GM18511 (cell line): Measurements from ENCODE around the gene MBTPS1.

ENCODE experiments used
- ATAC-seq: cut with Tn5 transposase; IDR thresholded peaks from one replicate; pipeline ENCODE4 v1.9.1; 2021; ENCODE audit warnings: mild to moderate bottlenecking, moderate library complexity; ENCODE audit not compliant: unreplicated experiment

MBTPS1 gene

DNA sequence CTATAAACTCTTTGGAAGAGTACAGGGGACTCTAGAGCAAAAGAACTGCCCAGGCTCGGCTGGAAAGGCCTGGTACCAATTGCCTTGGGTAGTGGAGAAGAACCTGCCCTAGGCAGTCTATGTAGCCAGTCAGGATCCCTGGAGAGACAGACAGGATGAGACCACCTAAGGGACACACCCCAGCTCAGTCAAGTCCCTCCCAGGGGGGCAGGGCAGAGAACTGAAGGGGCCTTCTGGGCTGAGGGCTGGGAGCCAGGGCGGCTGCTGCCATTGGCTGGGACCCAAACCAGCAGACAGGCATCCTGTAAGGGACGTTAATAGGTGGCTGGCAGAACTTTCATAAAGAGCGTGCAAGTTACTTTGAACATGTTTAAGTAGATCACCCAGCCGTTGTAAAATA lies 61.4 kb downstream of the MBTPS1 start:
- no peak for ATAC-seq

DNA sequence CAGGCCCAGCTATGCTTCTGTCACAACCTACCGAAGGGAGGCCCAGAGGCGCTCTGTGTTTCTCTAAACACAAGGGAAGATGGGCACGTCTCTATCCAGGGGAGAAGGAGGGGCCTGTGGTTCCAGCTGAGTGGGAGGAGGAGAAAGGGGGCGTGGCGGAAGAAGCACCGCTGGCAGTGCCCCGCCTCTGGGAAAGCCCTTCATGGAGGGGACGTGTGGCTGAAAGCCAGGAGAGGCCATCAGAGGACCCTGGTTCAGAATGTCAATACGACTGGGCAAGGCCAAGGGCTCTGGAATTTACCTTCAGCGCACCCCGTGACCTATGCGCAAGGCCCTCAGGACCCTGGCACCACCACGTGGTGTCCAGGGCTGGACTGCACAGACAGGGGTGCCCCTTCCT lies 61.8 kb downstream of the MBTPS1 start:
- no peak for ATAC-seq

DNA sequence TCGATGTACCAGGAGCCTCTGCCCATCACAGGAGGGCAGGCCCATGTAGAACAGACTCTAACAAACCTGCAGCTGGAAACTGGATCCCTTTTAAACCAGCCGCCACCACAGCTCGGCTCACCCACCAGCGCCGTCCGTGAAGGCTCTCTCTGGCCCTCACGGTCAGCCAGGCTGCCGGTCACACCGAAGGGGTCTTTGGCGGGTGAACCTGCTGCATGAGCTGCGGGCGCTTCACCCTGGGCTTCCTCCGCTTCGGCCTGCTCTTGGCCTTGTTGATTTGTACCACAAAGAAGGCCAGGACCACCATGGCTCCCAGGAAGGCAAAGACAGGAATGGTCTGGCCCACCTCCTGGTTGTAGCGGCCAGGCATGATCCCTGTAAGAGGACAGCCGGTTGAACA lies 62.5 kb downstream of the MBTPS1 start:
- ATAC-seq, result no peak

DNA sequence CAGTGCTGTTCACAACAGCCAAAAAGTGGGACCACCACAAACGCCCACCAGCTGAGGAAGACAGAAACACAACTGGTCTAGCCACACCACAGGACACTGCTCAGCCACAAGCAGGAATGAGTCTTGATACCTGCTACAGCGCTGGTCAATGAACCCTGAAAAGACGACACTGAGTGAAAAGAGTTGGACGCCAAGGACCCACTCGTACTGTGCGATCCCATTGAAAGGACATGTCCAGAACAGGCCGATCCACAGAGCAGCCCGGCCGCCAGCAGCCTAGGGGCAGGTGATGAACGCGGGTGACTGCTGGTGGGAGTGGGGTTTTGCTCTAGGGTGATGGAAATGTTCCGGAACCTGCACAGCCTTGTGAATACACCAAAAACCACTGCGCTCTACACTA lies 63.5 kb downstream of the MBTPS1 start:
- ATAC-seq, result no peak

DNA sequence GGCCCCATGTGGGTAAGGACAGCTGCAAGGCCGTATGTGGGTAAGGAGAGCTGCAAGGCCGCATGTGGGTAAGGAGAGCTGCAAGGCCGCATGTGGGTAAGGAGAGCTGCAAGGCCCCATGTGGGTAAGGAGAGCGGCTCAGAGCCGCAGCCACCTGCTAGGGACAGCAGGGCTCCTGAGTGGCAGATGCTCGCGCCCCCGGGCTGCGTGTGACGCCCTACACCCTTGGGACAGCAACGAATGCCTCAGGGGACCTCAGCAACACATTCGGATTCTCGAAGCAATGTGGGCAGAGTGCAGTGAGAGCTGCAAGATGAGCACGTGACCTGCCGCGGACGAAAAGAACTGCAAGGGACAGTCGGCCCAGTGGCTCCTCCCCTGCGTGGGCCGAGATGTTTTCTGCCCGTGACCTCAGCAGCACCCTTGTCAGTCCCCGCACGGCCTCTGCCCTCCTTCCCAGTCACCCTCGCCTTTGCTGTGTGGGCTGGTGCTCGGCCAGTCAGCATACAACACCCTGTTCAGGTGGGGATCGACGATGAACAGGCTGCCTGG lies 64.6 kb downstream of the MBTPS1 start:
- no peak for ATAC-seq

DNA sequence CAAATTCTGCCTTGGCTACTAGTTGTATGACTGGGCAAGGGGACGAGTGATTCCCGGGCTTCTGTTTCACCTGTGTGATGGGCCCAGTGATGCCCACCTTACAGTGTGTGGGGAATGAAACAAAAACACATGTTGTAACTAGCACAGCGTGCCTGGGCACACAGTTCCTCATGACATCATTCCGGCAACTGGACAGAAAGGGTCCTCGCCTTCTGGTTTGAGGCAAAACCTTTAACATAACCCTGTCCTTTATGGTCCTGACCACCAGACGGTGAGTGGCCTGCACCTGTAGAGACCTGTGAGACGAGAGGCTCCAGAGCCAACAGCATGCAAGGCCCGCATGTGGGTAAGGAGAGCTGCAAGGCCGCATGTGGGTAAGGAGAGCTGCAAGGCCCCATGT lies 66.4 kb downstream of the MBTPS1 start:
- ATAC-seq, result no peak

DNA sequence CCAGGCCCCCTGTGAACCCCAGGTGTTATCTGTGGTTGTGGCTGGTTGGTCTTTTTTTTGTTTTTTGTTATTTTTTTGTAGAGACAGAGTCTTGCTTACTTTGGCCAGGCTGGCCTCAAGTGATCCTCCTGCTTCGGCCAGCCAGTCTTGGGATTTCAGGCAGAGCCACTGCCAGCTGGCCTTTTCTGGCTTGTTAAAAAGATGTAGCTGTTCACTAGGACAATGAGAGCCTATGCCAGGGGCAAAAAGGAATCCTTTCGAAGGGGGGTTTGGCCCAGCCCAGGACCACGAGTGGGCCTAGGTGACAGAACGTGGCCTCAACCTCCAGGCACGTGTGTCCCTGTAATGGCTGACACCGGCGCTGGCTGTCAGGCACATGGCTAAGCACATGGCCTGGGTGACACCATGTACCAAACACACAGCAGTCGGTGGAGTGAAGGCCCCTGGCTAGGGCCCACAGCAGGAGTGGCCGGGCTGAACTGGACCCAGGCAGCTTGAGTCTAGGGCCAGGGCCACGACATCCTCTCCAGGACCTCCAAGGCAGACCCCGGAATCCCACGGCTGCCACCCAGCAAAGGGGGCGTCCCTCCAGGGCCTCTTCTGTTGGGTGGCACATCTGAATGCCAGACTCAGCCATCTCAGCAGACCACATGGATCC lies 67.2 kb downstream of the MBTPS1 start:
- no peak for ATAC-seq

DNA sequence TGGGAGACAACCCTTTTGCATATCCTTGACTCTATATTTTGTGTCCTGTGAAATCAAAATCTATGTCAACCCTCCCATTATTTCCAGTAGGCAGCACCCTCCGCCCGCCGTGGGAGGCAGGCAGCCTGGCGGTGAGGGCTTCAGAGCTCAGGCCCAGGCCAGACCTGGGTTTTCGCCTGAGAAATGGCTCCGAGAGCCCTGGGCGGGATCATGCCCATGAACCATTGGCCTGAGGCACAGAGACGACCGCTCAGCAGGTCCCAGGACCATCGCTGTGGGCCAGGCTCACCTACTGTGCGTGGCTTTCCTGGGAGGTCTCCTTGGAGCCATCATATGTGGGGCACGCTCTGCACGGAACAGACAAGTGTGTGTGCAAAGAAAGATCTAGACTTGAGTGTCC lies 67.9 kb downstream of the MBTPS1 start:
- no peak for ATAC-seq

DNA sequence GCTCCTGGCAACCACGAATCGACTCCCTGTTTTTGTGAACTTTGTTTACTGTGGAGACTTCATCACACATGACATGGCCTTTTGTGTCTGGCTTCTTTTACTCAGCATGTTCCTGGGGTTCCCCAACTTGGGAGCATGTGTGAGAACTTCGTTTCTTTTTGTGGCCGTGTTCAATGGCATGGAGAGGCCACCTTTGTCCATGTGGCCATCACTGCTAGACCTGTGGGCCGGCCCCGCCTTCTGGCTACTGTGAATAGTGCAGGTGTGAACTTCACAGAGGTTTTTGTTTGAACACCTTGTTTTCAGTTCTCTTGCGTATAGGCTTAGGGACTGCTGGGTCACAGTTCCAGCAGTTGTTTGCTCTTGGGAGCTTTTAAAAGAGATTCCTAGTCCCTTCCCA lies 68.5 kb downstream of the MBTPS1 start:
- no peak for ATAC-seq

DNA sequence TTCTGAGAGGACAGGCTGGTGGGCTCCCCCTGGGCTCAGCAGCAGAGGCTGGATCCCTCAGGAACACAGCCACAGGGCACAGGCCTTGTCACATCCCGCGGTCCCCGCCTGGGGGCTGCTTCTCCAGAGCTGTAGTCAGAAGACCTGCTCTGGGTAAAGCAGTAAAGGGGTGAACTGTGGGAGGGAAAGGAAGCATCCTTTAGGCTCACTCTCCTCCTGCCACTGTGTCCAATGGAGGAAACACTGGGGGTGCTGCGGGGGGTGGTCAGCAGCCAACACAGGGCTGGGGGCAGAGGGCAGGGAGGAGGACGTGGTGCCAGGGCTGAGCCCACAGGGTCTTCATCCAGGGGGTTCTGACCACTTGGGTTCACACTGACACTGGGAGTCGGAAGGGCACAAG lies 69.1 kb downstream of the MBTPS1 start:
- ATAC-seq, result no peak

DNA sequence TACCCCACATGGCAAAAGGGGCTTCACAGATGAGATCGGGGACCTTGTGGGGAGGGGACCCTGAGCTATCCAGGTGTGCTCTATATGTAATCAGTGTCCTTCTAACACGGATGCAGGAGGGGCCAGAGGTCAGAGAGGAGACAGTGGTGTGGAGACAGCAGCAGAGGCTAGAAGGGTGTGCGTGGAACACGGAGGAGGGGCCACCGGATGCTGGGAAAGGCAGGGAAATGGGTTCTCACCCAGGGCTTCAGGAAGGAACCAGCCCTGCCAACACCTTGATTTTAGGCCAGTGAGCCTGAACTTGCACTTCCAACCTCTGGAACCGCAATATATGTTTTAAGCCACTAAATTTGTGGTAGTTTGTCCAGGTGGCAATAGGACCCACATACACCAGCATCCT lies 69.5 kb downstream of the MBTPS1 start:
- ATAC-seq, result no peak

DNA sequence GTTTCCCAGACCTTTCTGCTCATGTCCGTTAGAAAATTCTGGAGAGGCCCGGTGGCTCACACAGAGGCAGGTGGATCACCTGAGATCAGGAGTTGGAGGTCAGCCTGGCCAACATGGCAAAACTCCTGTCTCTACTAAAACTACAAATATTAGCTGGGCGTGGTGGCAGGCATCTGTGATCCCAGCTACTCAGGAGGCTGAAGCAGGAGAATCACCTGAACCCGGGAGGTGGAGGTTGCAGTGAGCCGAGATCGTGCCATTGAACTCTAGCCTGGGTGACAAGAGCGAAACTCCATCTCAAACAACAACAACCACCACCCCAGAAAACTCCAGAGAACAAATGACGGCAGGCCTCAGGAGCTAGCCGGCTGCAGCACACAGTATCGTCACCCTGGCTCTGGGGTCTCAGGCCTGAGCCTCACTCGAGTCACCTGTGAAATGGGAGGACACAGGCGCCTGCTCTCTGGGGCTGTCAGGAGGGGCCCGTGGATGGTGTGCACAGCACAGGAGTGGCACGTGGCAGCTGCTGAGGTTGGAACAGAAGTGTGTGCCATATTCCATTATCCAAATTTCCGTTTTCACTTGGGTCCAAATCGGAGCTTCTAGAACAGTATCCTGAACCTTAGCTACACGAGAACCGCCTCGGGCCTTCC lies 70.8 kb downstream of the MBTPS1 start:
- no peak for ATAC-seq

DNA sequence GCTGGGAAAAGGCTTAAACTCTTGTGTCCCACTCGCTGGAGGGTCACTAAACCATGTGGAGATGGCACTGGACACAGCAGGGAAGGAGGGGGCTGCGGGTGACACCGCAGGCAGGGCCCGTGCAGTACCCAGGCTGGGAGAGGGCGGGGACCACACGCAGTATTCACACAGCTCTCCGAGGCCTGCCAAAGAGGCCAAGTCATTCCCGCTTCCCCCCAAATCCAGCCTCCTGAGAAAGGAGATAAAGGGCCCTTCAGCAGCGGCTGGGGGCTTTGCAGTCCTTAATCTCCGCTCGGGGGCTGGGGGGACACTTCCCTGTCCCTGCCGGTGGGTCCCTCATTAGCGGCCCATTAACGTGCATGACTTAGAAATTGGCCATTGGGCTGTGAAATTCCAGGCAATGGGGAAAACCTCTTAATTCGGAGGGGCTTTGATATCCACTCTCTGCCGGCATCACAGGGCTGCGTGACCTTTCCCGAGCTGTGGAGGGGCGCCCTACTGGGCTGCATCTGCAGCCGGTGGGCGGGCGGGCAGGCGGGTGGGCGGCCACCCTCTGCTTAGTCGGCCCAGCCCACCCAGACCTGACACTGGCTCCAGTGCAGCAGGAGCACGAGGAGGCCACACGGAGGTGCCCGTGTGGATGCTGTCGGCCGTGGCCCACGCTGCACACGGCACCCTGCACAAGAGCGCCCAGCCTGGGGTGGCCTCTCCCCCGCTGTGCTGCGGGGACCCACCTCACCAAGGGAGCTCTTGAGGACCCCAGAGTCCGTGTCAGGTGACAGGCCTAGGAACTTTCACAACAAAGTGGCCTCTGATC lies 71.5 kb downstream of the MBTPS1 start:
- ATAC-seq, result no peak

DNA sequence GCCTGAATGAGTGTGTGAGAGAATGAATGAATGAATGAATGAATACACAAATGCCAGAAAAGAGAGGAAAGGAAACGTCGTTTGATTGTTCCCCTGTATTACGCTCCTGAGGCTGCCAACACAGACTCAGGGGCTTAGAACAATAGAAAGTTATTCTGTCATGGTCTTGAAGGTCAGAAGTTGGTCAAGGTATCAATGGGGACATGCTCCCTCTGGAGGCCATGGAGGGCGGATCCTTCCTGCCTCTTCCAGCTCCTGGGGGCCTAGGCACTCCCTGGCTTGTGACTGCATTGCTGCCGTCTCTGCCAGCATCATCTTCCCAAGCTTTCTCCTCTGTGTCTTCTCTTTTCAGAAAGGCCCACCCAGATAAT lies 72.6 kb downstream of the MBTPS1 start:
- no peak for ATAC-seq

DNA sequence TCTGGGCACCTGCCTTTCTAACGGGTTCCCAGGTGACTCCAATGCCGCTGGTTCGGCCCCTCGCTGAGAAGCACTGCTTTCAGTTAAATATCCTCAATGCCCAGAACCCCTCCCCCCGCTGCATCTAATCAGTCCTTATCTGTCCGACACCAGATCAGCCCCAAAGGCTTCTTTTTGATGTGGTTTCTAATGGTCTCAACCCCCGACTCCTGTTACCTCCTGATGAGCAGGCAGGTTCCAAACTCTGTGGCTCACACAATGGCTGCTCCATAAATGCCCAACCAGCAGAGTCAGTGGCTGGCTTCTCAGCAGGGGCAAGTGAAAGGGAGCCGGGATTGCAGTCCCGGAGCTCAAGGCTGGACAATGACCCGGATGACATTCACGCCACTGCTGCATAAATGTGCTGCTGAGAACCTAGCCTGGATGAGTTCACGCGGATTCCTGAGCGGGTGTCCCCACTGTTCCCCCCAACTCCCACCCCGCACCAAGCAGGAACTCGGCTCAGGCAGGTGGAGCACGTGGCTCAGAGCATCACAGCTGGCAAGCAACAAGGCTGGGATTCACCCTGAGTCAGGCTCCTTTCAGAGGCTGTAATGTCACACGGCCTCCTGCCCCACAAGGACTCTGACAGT lies 73.1 kb downstream of the MBTPS1 start:
- no peak for ATAC-seq

DNA sequence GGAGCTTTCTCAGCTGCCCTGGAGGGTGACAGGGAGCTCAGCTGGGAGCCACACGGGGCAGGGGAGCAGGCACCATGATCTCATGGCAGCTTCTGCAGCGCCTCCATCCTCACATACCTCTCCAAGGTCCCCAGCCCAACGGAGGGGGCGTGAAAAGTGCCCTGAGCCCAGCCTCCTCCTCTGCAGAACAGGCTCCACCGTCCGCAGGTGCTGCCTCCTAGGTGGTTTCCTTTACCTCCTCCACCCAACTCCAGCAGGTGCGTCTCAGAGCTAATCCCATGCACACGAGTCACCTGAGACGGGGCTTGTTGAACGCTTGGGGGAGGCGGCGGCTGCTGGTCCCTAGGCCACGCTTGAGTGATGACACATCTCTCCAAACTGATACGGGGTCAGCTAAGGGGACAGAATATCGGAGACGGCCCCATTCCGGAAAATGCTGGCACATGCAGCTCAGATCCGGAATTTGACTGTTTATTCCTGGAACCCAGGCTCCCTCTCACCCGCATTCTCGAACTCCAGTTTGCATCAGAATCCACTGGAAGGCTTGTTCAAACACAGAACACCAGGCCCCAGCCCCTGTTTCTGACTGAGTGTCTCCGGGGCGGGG lies 73.8 kb downstream of the MBTPS1 start:
- no peak for ATAC-seq

DNA sequence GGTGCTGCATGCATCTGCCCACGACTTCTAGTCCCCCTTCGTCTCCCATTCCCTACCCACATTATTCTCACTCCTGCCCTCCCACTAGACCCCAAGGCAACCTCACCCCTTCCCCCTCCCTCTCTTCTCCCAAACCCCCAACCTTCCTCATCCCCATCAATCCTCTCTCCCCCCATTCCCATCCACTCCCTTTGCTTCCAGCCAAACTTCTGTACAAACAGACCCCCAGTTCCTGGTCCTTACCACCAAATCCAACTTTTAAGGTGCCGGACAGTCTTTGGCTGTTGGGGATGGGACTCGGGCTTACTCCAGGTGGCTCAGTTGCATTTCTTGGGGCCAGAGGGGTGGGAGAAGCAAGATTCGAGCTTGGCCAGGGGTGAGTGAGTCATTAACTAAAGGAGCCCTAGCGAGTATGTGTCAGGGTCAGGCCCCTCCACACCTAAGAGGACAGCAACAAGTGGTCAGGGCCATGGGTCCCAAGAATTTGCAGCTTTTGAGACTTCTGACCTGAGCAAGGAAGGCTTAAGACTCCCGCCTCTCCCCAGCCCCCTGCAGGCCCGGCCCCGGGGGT lies 74.3 kb downstream of the MBTPS1 start, which contains the start of gene SLC38A8:
Gene SLC38A8 (minus strand): TSS at position 488 of the 571 bp plus-strand sequence. CDS start 638 bp downstream, outside the sequence.
- no peak for ATAC-seq

DNA sequence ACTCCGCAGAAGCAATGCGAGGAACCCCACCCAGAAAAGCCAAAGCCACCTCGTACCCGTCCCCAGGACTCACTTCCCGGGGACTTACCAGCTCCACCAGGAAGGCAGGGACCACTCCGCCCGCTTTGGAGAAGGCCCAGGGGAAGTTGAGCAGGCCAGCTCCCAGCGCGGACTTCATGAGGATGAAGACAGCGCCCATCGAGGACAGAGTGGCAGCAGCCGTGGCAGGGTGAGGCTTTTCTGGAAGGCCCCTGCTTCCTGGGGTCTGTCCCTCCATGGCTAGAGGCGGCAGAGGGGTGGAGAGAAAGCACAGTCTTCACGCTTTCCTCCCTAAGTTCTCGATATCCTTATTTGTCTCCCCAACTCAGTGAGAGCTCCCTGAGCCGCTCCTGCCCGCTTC lies 74.9 kb downstream of the MBTPS1 start:
- ATAC-seq, result no peak

DNA sequence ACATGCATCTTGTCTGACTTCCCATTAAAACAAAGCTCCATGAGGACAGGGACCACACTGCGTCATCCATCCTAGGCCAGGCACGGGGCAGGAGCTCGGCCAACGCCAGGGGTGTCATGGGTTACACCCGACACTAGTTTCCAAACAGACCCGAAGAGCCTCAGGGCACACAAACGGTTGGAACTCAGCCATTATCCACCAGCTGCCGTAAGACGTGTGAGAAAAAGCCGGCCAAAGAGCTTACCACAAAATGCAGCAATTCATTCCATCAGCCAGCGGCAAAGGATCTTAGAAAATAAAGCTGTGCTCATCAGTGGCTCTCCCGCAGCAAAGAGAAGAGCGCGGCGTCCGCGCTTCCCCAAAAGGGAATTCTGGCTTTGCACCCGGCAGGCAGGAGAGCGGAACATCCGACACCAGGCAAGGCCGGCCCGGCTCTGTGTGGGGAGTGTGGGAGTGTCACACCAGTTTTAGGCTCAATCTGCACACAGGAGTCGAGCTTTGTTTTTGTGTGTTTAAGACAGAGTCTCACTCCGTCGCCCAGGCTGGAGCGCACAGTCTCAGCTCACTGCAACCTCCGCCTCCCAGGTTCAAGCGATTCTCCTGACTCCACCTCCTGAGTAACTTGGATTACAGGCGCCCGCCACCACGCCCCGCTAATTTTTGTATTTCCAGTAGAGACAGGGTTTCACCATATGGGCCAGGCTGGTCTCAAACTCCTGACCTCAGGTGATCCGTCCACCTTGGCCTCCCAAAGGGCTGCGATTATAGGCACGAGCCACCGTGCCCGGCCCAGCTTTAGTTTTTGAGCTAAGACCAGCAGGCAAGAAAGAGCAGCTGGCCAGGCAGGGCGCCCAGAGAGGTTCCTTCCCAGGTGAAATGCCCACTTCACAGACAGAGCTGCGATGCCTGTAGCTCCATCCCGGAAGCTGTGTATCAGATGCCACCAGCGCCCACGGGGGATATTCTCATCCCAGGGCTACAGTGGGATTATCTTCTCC lies 75.6 kb downstream of the MBTPS1 start:
- no peak for ATAC-seq
